Activated T-cell treated with anti-CD3 and anti-CD28 coated beads, Interleukin-2, amount 50 U/mL, for 1 hour (primary cell): Measurements from ENCODE around the gene ADORA3.
"Not testable (repeated sequence)": the region's sequence is repeated elsewhere in the genome, so short reads cannot be mapped to it uniquely, and the experiment has no call there.

Source experiments
- DNase-seq: peaks from one replicate; pipeline ENCODE4 v3.0.0-alpha.2; 2020

The ADORA3 gene

GRCh38 chr1:111503585-111504060 lies at the start of gene ADORA3, which contains the start of gene TMIGD3:
TSS of gene ADORA3 (minus strand) at chr1:111503633. CDS start at chr1:111503354, 279 bp downstream.
TSS of gene TMIGD3 (minus strand) at chr1:111503633. CDS start at chr1:111503354, 279 bp downstream.
- DNase-seq: no peak

- no peak for DNase-seq
Observed at GRCh38 chr1:111553196-111553595, 49.8 kb upstream of the ADORA3 start.

GRCh38 chr1:111552587-111552986 lies 49.2 kb upstream of the ADORA3 start:
- no peak for DNase-seq

GRCh38 chr1:111551623-111552411 lies 48.4 kb upstream of the ADORA3 start:
- no peak for DNase-seq

GRCh38 chr1:111547786-111548185 lies 44.4 kb upstream of the ADORA3 start:
- not testable (repeated sequence) for DNase-seq

- no peak for DNase-seq
Observed at GRCh38 chr1:111542187-111542586, 38.8 kb upstream of the ADORA3 start.

- no peak for DNase-seq
Observed at GRCh38 chr1:111541721-111542120, 38.3 kb upstream of the ADORA3 start.

GRCh38 chr1:111540928-111541327 lies 37.5 kb upstream of the ADORA3 start:
- no peak for DNase-seq

- no peak for DNase-seq
Observed at GRCh38 chr1:111538343-111539025, 35.1 kb upstream of the ADORA3 start.

GRCh38 chr1:111535256-111536191 lies 32.1 kb upstream of the ADORA3 start:
- no peak for DNase-seq

- no peak for DNase-seq
Observed at GRCh38 chr1:111520053-111520452, 16.6 kb upstream of the ADORA3 start.

- DNase-seq: no peak
Observed at GRCh38 chr1:111517469-111518225, 14.2 kb upstream of the ADORA3 start.

- peak; percentile 56 for DNase-seq
Observed at GRCh38 chr1:111516005-111516535, 12.6 kb upstream of the ADORA3 start.

GRCh38 chr1:111515291-111516004 lies 12.0 kb upstream of the ADORA3 start:
- DNase-seq: peak; percentile 42

- DNase-seq: no peak
Observed at GRCh38 chr1:111513410-111514020, 10.1 kb upstream of the ADORA3 start.

GRCh38 chr1:111512931-111513330 lies 9.5 kb upstream of the ADORA3 start:
- no peak for DNase-seq

GRCh38 chr1:111512132-111512889 lies 8.9 kb upstream of the ADORA3 start:
- no peak for DNase-seq

- DNase-seq: no peak
Observed at GRCh38 chr1:111511370-111511769, 7.9 kb upstream of the ADORA3 start.

- no peak for DNase-seq
Observed at GRCh38 chr1:111509997-111510375, 6.6 kb upstream of the ADORA3 start.
